H1 (cell line): ENCODE results near the gene PXDC1. TPM values are rescaled to one million over a fixed set of nuclear protein-coding genes. Genes with fewer than 3 reads are reported as not detected.

Experiments
- CTCF ChIA-PET: fragments of 300-600 bp; sonication (Branson Sonifier 250); formaldehyde crosslinking; loops from one replicate; lab custom pipeline; 2021; ENCODE audit not compliant: partially characterized antibody; lab: Charles Lee
- POLR2A ChIA-PET: fragments of 300-600 bp; sonication (Branson Sonifier 250); formaldehyde crosslinking; loops from one replicate; lab custom pipeline; 2021; ENCODE audit warnings: inconsistent platforms; ENCODE audit not compliant: partially characterized antibody; lab: Charles Lee
- DNase-seq, 2 experiments: peaks; one replicate each; pipeline versions ENCODE4 v3.0.0 to v3.0.0-alpha.2; 2010 to 2022; ENCODE audit warnings: low spot score in 2 of 2, low read depth in 1 of 2, mixed read lengths in 1 of 2
- FAIRE-seq: peaks from 2 replicates; lab custom pipeline; 2011; peaks lifted over from hg19 to GRCh38; lab: Jason Lieb, UNC
- H2AFZ ChIP-seq: 2 replicates; pipeline ENCODE4 v1.8.1; 2012; ENCODE audit warnings: low read length, inconsistent platforms
- H2AK5ac ChIP-seq: 2 replicates; pipeline ENCODE4 v1.6.1; 2013; ENCODE audit warnings: low read depth, low read length
- H2BK120ac ChIP-seq: replicated peaks from 2 replicates; pipeline ENCODE3; 2013; ENCODE audit warnings: low read depth, low read length, inconsistent platforms
- H2BK12ac ChIP-seq: 2 replicates; pipeline ENCODE4 v1.6.1; 2013; ENCODE audit warnings: low read depth, low read length
- H2BK15ac ChIP-seq: 2 replicates; pipeline ENCODE4 v1.6.1; 2013; ENCODE audit warnings: low read length
- H2BK20ac ChIP-seq: 2 replicates; pipeline ENCODE4 v1.6.1; 2013; ENCODE audit warnings: low read length
- H2BK5ac ChIP-seq: 2 replicates; pipeline ENCODE4 v1.6.1; 2013; ENCODE audit warnings: low read depth, low read length
- H3K14ac ChIP-seq: 2 replicates; pipeline ENCODE4 v1.6.1; 2013; ENCODE audit warnings: inconsistent platforms; ENCODE audit not compliant: insufficient read length
- H3K18ac ChIP-seq: 2 replicates; pipeline ENCODE4 v1.6.1; 2013; ENCODE audit warnings: low read length; ENCODE audit errors: extremely low read depth
- H3K23ac ChIP-seq: 2 replicates; pipeline ENCODE4 v1.6.1; 2013; ENCODE audit warnings: inconsistent platforms; ENCODE audit not compliant: insufficient read length
- H3K23me2 ChIP-seq: 2 replicates; pipeline ENCODE4 v1.6.1; 2013; ENCODE audit warnings: low read depth, low read length
- H3K27ac ChIP-seq: 2 replicates; pipeline ENCODE4 v1.6.1; 2011; ENCODE audit warnings: low read depth, low read length, inconsistent platforms
- H3K27me3 ChIP-seq, 4 experiments: replicated peaks in 1 of 4; 1 replicate in 1 of 4; 2 replicates in 3 of 4; pipeline versions ENCODE4 v1.6.1 to v1.8.1; 2011 to 2013; ENCODE audit warnings: low read length in 3 of 4, mild to moderate bottlenecking in 3 of 4, inconsistent platforms in 2 of 4, mixed read lengths in 2 of 4, moderate library complexity in 1 of 4; ENCODE audit not compliant: control insufficient read depth in 3 of 4, insufficient read depth in 3 of 4; ENCODE audit errors: extremely low read depth in 1 of 4
- H3K36me3 ChIP-seq, 4 experiments: 2 replicates each; pipeline versions ENCODE4 v1.6.1 to v1.8.1; 2011 to 2013; ENCODE audit warnings: mild to moderate bottlenecking in 4 of 4, low read length in 3 of 4, moderate library complexity in 2 of 4, control low read depth in 1 of 4, inconsistent platforms in 1 of 4; ENCODE audit not compliant: insufficient read depth in 4 of 4, control insufficient read depth in 2 of 4
- H3K4ac ChIP-seq: replicated peaks from 2 replicates; pipeline ENCODE3; 2013; ENCODE audit warnings: low read length, low read depth, mixed read lengths, inconsistent platforms; ENCODE audit not compliant: insufficient read length
- H3K4me1 ChIP-seq, 4 experiments: replicated peaks in 1 of 4; 1 replicate in 1 of 4; 2 replicates in 3 of 4; pipeline versions ENCODE4 v1.6.1 to v1.8.1; 2011 to 2013; ENCODE audit warnings: low read length in 3 of 4, inconsistent platforms in 2 of 4, mixed read lengths in 1 of 4; ENCODE audit not compliant: insufficient read depth in 4 of 4, control insufficient read depth in 3 of 4
- H3K4me2 ChIP-seq, 2 experiments: 2 replicates each; pipeline versions ENCODE4 v1.6.1 to v1.8.1; 2011 to 2013; ENCODE audit warnings: low read depth in 2 of 2, low read length in 2 of 2, control low read depth in 1 of 2, inconsistent platforms in 1 of 2, mild to moderate bottlenecking in 1 of 2; ENCODE audit not compliant: insufficient read depth in 1 of 2
- H3K4me3 ChIP-seq, 4 experiments: fragments of 200-600, 300-600 bp in 1 of 4; sonication (generic), shearing (Covaris generic), sonication (Bioruptor Twin) in 1 of 4; 2 replicates each; pipeline versions ENCODE4 v1.5.1 to v1.8.1; 2011 to 2016; ENCODE audit warnings: low read length in 4 of 4, low read depth in 3 of 4, control low read depth in 2 of 4, inconsistent platforms in 2 of 4, mild to moderate bottlenecking in 2 of 4, mixed read lengths in 1 of 4, moderate library complexity in 1 of 4; ENCODE audit not compliant: insufficient read depth in 2 of 4; ENCODE audit errors: extremely low read depth in 1 of 4
- H3K56ac ChIP-seq: replicated peaks from 2 replicates; pipeline ENCODE3; 2013; ENCODE audit warnings: low read depth, mild to moderate bottlenecking, mixed read lengths, low read length, inconsistent platforms; ENCODE audit not compliant: insufficient read length
- H3K79me1 ChIP-seq: 2 replicates; pipeline ENCODE4 v1.6.1; 2013; ENCODE audit warnings: low read depth, low read length, control low read depth
- H3K79me2 ChIP-seq, 2 experiments: 2 replicates each; pipeline versions ENCODE4 v1.6.1 to v1.8.1; 2012 to 2013; ENCODE audit warnings: low read length in 2 of 2, mild to moderate bottlenecking in 2 of 2, inconsistent platforms in 1 of 2; ENCODE audit not compliant: insufficient read depth in 2 of 2, control insufficient read depth in 1 of 2
- H3K9ac ChIP-seq, 4 experiments: replicated peaks in 1 of 4; 1 replicate in 1 of 4; 2 replicates in 3 of 4; pipeline versions ENCODE4 v1.6.1 to v1.8.1; 2011 to 2013; ENCODE audit warnings: low read depth in 3 of 4, low read length in 3 of 4, control low read depth in 2 of 4, mild to moderate bottlenecking in 2 of 4, moderate library complexity in 2 of 4, inconsistent platforms in 1 of 4; ENCODE audit errors: extremely low read depth in 1 of 4
- H3K9me3 ChIP-seq, 2 experiments: 2 replicates each; pipeline versions ENCODE4 v1.6.1 to v1.8.1; 2012 to 2013; ENCODE audit warnings: mild to moderate bottlenecking in 2 of 2, moderate library complexity in 2 of 2, control low read depth in 1 of 2, inconsistent platforms in 1 of 2, low read depth in 1 of 2, low read length in 1 of 2, mixed read lengths in 1 of 2; ENCODE audit not compliant: insufficient read depth in 2 of 2
- H4K20me1 ChIP-seq, 2 experiments: replicated peaks in 1 of 2; 2 replicates each; pipeline versions ENCODE3 to v1.8.1; 2011 to 2013; ENCODE audit warnings: inconsistent platforms in 2 of 2, low read length in 2 of 2, mild to moderate bottlenecking in 1 of 2; ENCODE audit not compliant: insufficient read depth in 2 of 2, control insufficient read depth in 1 of 2
- H4K5ac ChIP-seq: 2 replicates; pipeline ENCODE4 v1.6.1; 2013; ENCODE audit warnings: low read length, low read depth, mixed read lengths, inconsistent platforms; ENCODE audit not compliant: insufficient read length
- H4K8ac ChIP-seq: 2 replicates; pipeline ENCODE4 v1.8.0; 2013; ENCODE audit warnings: mild to moderate bottlenecking, moderate library complexity, low read length, inconsistent platforms; ENCODE audit not compliant: insufficient read depth; ENCODE audit errors: extremely low read depth
- H4K91ac ChIP-seq: replicated peaks from 2 replicates; pipeline ENCODE3; 2013; ENCODE audit warnings: low read length, mixed read lengths, inconsistent platforms; ENCODE audit not compliant: insufficient read length
- CBX5 ChIP-seq: fragments of 300-800, 300-1000 bp; sonication (generic); IDR thresholded peaks from 2 replicates; pipeline ENCODE4 v1.7.1; 2016; ENCODE audit warnings: antibody characterized with exemption, low read length, low read depth
- CHD1 ChIP-seq: IDR thresholded peaks from 2 replicates; pipeline ENCODE4 v1.6.1; 2012; ENCODE audit warnings: low read depth, low read length, improper control_type of control experiment
- HDAC6 ChIP-seq: IDR thresholded peaks from one replicate; pipeline ENCODE4 v1.7.1; 2012; ENCODE audit warnings: low read depth, mild to moderate bottlenecking, inconsistent platforms, low read length, moderate library complexity
- JUN ChIP-seq: IDR thresholded peaks from 2 replicates; pipeline ENCODE4 v1.6.1; 2011; ENCODE audit warnings: low read depth, mild to moderate bottlenecking, improper control_type of control experiment, low read length
- KDM1A ChIP-seq: fragments of 200-600, 300-600 bp; sonication (generic); IDR thresholded peaks from 2 replicates; pipeline ENCODE4 v1.7.1; 2016; ENCODE audit warnings: mild to moderate bottlenecking, low read length, borderline replicate concordance
- KDM4A ChIP-seq: IDR thresholded peaks from one replicate; pipeline ENCODE4 v1.7.1; 2012; ENCODE audit warnings: low read depth, mild to moderate bottlenecking, moderate library complexity, low read length, inconsistent platforms; ENCODE audit not compliant: severe bottlenecking
- KDM5A ChIP-seq: fragments of 200-600 bp; IDR thresholded peaks from 2 replicates; pipeline ENCODE4 v1.7.1; 2012; ENCODE audit warnings: mild to moderate bottlenecking, low read length, inconsistent platforms, mixed read lengths
- MAFK ChIP-seq: IDR thresholded peaks from 2 replicates; pipeline ENCODE4 v1.6.1; 2012; ENCODE audit warnings: low read depth, mild to moderate bottlenecking, improper control_type of control experiment, low read length
- PHF8 ChIP-seq: fragments of 200-600 bp; sonication (generic); conservative IDR thresholded peaks from 2 replicates; pipeline ENCODE4 v1.7.1; 2012; ENCODE audit warnings: low read depth, mild to moderate bottlenecking, inconsistent platforms, low read length, moderate library complexity
- POU5F1 ChIP-seq: IDR thresholded peaks from 2 replicates; pipeline ENCODE4 v1.6.1; 2011; ENCODE audit warnings: low read depth, mild to moderate bottlenecking, low read length, moderate library complexity
- SIX5 ChIP-seq: IDR thresholded peaks from 2 replicates; pipeline ENCODE4 v1.6.1; 2011; ENCODE audit warnings: mild to moderate bottlenecking, low read depth, low read length
- TAF7 ChIP-seq: optimal IDR thresholded peaks from 2 replicates; pipeline ENCODE3; 2011; ENCODE audit warnings: low read depth, mild to moderate bottlenecking, inconsistent platforms, low read length, moderate library complexity, borderline replicate concordance
- TCF12 ChIP-seq: IDR thresholded peaks from 2 replicates; pipeline ENCODE4 v1.6.1; 2011; ENCODE audit warnings: low read depth, mild to moderate bottlenecking, low read length
- TEAD4 ChIP-seq: IDR thresholded peaks from 2 replicates; pipeline ENCODE4 v1.6.1; 2012; ENCODE audit warnings: low read depth, low read length, inconsistent platforms, mixed read lengths
- WGBS, 2 experiments: shearing (Covaris generic) in 1 of 2; methylation state at CpG; one replicate each; pipeline versions ENCODE4 v1.1.6 to v1.1.7; 2013 to 2015; ENCODE audit warnings: low lambda C conversion rate in 2 of 2, mixed read lengths in 2 of 2, inconsistent platforms in 1 of 2, low coverage in 1 of 2, missing lambda C conversion rate in 1 of 2; ENCODE audit not compliant: insufficient replicate concordance in 2 of 2, insufficient coverage in 1 of 2, insufficient read length in 1 of 2; ENCODE audit errors: extremely low coverage in 1 of 2, missing lambda C conversion rate in 1 of 2; 5-methylcytosine and 5-hydroxymethylcytosine counted together
- polyA plus RNA-seq, 7 experiments: library from polyadenylated mRNA; depleted of rRNA in 3 of 7; stranded (reverse) in 5 of 7; unstranded in 2 of 7; fragments of >200 nt in 5 of 7; fragments of 200-250 nt in 2 of 7; gene quantifications; 1 replicate in 5 of 7; 2 replicates in 1 of 7; 4 replicates in 1 of 7; pipeline versions ENCODE4 v1.2.1 to v1.2.3, GENCODE V29; 2011 to 2013; ENCODE audit warnings: missing spikeins in 2 of 7, mixed read lengths in 2 of 7
- total RNA-seq: library from RNA; stranded (reverse); fragmentation: NEBNext Ultra II Directional; extraction: Animal tissue kit (Norgen Biotek cat#: 25700); gene quantifications from 2 replicates; pipeline ENCODE4 v1.2.1, GENCODE V29; 2021

Gene PXDC1
- total and polyA plus RNA-seq, 2 of the 8 experiments (the other 6 are each of a cell fraction or from before 2014, with no cell fraction given) = 1.7 to 2.0 TPM

DNA sequence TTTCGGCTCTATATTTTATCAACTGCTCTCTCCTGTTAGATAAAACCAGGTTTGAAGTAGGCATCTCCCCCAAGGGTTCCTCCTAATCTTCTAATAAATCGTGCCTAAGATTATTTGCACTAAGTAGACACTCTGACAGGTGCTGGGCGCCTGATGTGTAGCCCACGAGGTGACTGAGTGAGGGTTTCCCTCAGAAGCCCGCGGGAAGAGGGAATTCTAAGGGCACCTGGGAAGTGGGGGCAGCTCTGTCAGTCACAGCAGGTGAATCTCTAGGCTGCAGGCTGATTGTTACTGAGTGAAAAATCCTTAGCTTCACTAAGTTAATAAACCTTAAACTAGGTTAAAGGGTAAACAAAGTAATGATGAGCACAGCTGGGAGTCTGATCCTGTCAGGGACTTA, 68.2 kb downstream of the PXDC1 start:
- H2BK15ac ChIP-seq = no peak overlapping the region
- no peak overlapping the region for H3K18ac ChIP-seq
- H4K20me1 ChIP-seq = no peaks in the 10 kb centered on the region
- H3K4me2 ChIP-seq = no peak overlapping the region
- CTCF ChIA-PET = no interaction called here
- TF ChIP-seq HDAC6 = no peak
- TF ChIP-seq MAFK = no peak
- TF ChIP-seq CBX5 = no peak
- TF ChIP-seq TEAD4 = no peak
- TF ChIP-seq PHF8 = no peak
- no peak for TF ChIP-seq KDM4A
- TF ChIP-seq TAF7 = no peak
- no peak for TF ChIP-seq CHD1
- no peak for TF ChIP-seq TCF12
- no peak for TF ChIP-seq KDM1A
- TF ChIP-seq KDM5A = no peak
- TF ChIP-seq SIX5 = no peak
- no peak for TF ChIP-seq POU5F1
- TF ChIP-seq JUN = no peak
- TF ChIP-seq, all 59 proteins: peak for 0
- H3K79me1 ChIP-seq = no peaks in the 10 kb centered on the region
- H4K8ac ChIP-seq = no peak overlapping the region
- H3K23me2 ChIP-seq = no peaks in the 10 kb centered on the region
- H2BK20ac ChIP-seq = no peak overlapping the region
- no peaks in the 10 kb centered on the region for H3K36me3 ChIP-seq
- no peak overlapping the region for H2BK12ac ChIP-seq
- H3K4me3 ChIP-seq = no peak overlapping the region
- no peak overlapping the region for H2BK5ac ChIP-seq
- no peak for DNase-seq
- no peak overlapping the region for H3K14ac ChIP-seq
- H3K27ac ChIP-seq = no peak overlapping the region
- H3K4ac ChIP-seq = no peak overlapping the region
- H3K56ac ChIP-seq = no peak overlapping the region
- no peaks in the 10 kb centered on the region for H3K4me1 ChIP-seq
- no peak overlapping the region for H2AK5ac ChIP-seq
- no peak overlapping the region for H3K23ac ChIP-seq
- H4K5ac ChIP-seq = no peak overlapping the region
- no peaks in the 10 kb centered on the region for H3K79me2 ChIP-seq
- no peak overlapping the region for H3K9ac ChIP-seq
- no peaks in the 10 kb centered on the region for H3K9me3 ChIP-seq
- 86% methylated on average over 6 of the region's 6 CpGs; no CpG with 5 or more reads in 1 of the 2 experiments for WGBS, 2 experiments
- POLR2A ChIA-PET = no interaction called here
- H4K91ac ChIP-seq = no peak overlapping the region
- H2BK120ac ChIP-seq = no peak overlapping the region
- no peak overlapping the region for H2AFZ ChIP-seq
- H3K27me3 ChIP-seq = no peaks in the 10 kb centered on the region
- FAIRE-seq = no peak
